RPMI8226 (cell line): ENCODE measurements around the gene OTUB1.
"Not testable (repeated sequence)": the region's sequence is repeated elsewhere in the genome, so short reads cannot be mapped to it uniquely, and the experiment has no call there.

ENCODE experiments used
- DNase-seq: peaks from one replicate; pipeline ENCODE4 v3.0.0-alpha.2; 2015

The OTUB1 gene, protein sequence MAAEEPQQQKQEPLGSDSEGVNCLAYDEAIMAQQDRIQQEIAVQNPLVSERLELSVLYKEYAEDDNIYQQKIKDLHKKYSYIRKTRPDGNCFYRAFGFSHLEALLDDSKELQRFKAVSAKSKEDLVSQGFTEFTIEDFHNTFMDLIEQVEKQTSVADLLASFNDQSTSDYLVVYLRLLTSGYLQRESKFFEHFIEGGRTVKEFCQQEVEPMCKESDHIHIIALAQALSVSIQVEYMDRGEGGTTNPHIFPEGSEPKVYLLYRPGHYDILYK

DNA sequence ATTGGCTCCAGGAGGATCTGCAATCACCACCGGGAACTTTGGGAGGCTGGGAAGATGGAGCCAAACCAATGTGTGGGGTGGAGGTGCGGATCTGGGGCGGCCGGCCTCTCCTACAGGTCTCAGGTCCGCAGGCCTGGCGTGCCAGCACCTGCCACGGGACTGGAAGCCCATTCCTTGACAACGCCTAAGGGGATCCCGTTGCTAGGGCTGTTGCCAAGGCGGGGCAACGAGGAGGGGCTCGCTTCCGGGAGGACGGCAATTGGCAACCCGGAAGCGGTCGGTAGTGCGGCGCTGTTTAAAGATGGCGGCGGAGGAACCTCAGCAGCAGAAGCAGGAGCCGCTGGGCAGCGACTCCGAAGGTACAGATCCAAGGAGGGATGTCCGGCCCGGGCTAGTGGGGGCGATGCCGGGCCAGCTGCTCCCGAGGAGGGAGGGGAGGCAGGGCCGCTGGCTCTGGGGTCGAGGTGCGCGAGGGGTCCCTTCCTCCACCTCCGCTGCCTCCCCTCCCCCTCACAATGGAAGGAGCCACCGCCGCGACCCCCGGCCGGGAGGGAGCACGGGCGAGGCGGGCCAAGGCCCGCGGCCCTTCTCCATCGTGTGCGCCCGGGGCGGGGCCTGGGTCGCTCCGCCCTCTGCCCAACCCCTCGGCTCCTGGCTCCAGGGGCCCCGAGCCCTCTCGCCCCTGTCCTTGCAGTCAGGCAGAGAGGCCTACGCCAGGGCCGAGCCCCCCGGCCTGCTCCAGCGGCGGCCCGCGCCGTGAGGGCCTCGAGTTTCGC is at the start of gene OTUB1:
Gene OTUB1 (plus strand): TSS at position 283 of the 776 bp plus-strand sequence. CDS start 19 bp downstream, at position 302.
- DNase-seq = peak; percentile 95

DNA sequence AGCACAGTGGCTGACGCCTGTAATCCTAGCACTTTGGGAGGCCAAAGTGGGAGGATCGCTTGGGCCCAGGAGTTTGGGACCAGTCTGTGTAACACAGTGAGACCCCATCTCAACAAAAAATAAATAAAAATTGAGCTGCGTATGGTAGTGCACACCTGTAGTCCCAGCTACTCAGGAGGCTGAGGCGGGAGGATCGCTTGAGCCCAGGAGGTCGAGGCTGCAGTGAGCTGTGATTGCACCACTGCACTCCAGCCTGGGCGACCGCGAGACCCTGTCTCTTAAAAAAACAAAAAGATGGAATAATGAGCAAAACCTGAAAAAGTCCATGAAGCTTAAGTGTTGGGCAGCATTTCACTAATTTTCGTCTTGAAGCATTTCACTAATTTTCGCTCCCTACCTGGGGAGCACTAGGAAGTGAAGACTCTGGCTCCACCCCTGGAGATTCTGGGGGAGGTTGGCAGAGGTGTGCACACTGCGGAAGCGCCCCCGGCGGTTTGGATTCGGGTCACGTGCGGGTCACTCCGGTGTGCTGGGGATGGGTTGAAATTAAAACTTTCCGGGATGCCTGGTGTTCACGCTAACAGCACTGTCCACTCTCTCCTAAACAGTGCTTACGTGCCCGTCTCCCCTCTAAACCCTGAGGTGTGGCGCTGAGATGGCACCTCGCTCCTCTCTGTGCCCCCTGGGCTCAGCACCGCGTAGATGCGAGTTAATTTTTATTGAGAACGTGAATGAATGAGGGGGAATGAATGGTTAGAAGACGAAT is 48.3 kb upstream of the OTUB1 start:
- peak; percentile 89 for DNase-seq

GRCh38 chr11:63938479-63939396 is 47.5 kb upstream of the OTUB1 start, which contains the start of gene NAA40:
Gene NAA40 (plus strand): TSS chr11:63939002. CDS start chr11:63939097, 95 bp downstream.
- DNase-seq = peak; percentile 100

DNA sequence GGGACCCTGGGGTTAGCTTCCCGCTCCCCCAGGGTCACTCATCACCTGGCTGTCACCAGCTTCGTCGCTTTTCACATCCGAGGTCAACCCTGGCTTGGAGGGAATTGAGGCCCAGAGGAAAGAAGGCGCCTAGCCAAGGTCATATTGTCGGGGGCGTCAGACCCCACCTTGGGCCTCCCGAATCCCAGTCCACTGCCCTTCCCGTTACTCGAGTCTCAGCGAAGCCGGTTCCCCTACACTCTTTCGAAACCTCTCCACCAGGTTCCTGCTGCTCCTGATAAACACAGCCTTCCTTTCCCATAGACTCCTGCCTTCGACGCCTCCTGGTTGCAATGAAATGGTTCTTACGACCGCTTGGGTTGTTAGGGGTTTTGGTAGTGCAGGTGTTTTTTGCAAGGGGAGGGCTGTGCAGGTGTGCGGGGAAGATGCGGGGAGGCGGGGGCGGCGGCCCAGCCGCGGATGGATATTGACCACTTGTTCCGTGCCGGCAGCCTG is 46.8 kb upstream of the OTUB1 start:
- DNase-seq = peak; percentile 60

DNA sequence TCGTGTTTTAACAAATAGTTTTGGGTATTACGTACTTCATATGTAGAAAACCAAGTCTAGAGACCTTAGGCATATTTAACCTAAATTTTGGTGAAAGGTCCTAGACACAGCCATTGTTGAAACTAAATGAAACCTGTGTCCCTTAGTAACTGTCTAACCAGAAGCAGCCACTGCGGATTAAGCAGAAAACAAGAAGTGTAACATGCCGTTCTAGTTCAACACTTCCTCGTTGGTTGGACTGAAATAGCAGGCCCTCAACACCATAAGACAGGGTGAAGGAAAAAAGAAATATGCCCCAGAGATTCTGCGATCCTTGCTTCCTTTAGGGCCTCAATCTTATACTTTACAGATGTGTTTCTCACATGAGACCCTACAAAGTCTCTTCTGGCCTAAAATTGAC is 45.5 kb upstream of the OTUB1 start:
- no peak for DNase-seq

DNA sequence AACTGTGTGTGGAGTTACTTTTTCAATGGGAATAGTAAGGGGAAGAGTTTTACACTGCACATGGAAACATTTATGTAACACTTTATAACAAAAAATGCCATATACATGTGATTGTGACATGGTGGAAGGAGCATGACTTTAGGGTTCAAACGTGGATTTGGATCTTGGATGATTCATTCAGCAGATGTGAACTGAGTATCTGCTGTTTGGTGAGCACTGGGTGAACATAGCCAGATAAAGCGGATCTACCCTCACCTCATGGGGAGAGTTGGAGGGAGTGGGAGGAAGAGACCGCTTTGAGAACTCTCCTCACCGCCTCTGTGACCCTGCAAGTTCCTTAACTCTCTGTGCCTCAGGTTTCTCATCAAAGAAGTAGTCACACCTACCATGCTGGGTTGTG is 44.3 kb upstream of the OTUB1 start:
- no peak for DNase-seq

DNA sequence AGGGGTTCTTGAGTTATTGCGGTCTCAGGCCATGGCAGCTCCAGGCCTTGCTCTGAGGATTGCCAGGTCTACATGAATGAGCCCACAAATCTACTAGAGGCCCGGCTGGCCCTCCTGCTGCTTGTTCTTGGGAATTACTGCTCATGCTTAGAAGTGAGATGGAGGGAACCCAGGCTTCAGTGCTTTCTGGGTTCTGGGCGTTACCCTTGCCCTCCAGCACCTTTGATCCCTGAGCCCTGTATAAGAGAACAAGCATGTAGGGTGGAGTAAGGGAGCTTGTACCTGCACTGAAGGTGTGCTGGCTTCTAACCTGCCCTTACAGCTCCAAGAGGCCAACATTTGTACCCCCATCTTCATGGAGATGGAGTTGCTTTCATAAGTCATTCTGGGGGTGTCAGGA is 43.4 kb upstream of the OTUB1 start:
- DNase-seq = no peak

DNA sequence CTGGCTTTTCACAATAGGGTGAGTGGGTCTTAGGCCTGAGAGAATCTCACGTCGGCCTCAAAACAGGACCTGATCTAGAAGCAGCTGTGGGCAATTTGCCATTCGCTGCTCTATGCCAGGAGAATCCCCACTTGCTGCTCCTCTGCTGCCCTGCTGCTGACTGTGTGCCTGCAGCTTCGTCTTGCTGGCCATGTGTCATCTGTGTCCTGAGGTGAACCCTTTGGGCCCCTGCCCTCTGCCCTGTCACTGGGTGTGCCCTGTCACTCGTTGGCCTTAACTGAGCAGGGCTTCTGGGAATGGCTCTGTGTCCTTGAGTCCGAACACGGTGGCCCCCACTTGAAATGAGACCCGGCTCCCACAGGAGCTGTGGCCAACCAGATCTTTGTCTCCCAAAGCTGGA is 41.3 kb upstream of the OTUB1 start:
- DNase-seq = no peak

GRCh38 chr11:63945477-63946163 is 40.6 kb upstream of the OTUB1 start:
- peak; percentile 76 for DNase-seq

- no peak for DNase-seq
Measured at GRCh38 chr11:63951779-63952536, 34.3 kb upstream of the OTUB1 start.

GRCh38 chr11:63952570-63952969 is 33.7 kb upstream of the OTUB1 start:
- no peak for DNase-seq

DNA sequence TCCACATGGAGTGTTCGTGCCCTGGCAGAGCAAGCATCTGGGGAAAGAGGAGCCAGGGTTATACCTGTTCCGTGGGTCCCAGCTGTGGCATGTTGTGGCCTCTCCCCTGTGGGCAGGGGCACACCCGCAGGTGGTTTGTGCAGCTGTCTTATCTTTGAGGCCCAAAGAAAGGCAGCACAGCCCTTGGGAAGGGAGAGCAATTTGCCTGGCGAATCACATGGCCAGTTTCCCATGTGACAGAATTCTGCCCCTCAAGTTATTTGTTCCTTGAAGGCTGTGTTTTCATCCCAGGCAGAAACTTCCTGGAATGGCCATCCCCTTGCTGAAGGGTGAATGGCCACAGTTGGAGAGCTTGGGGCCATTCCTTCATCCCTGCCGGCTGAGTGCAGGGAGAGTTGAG is 28.2 kb upstream of the OTUB1 start:
- DNase-seq = no peak

- DNase-seq = no peak
Measured at GRCh38 chr11:63961608-63962412, 24.4 kb upstream of the OTUB1 start.

DNA sequence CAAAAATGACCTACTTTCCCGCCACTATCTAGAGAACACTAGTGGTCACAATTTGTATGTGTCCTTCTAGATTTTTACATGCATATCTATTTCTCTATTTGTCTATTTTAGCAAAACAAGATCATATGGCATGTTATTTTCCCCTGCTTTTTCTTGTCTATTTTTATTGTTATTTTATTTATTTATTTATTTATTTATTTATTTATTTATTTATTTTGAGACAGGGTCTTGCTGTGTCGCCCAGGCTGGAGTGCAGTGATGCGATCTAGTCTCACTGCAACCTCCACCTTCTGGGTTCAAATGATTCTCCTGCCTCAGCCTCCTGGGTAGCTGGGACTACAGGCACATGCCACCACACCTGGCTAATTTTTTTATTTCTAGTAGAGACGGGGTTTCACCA is 22.3 kb upstream of the OTUB1 start:
- DNase-seq = not testable (repeated sequence)

DNA sequence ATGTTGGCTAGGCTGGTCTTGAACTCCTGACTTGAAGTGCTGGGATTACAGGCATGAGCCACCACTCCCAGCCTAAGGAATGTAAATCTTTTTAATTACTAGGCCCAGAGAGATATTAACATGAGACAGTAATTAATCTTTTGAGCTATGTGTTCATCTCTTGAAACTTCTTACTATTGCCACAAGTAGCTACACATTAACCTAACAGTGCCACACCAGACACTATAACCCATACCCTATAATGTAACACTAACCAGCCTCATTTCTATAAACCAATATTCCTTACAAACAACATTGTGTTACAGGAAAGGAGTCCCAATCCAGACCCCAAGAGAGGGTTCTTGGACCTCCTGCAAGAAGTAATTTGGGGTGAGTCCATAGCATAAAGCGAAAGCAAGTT is 19.8 kb upstream of the OTUB1 start:
- no peak for DNase-seq

GRCh38 chr11:63969461-63969860 is 16.8 kb upstream of the OTUB1 start:
- DNase-seq = no peak

GRCh38 chr11:63970902-63971301 is 15.3 kb upstream of the OTUB1 start:
- DNase-seq = no peak

DNA sequence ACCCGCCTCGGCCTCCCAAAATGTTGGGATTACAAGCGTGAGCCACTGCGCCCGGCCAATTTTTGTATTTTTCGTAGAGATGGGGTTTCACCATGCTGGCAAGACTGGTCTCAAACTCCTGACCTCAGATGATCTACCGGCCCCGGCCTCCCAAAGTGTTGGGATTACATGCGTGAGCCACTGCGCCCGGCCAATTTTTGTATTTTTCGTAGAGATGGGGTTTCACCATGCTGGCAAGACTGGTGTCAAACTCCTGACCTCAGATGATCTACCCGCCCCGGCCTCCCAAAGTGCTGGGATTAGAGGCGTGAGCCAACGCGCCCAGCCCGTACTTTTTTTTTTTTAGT is 12.4 kb upstream of the OTUB1 start:
- DNase-seq = not testable (repeated sequence)

- peak; percentile 100 for DNase-seq
Measured at GRCh38 chr11:63974259-63975143, 11.7 kb upstream of the OTUB1 start, which contains the start of gene COX8A. Gene COX8A (plus strand): TSS chr11:63974620. CDS start chr11:63974681, 61 bp downstream.
